OCI-LY3 (cell line): ENCODE measurements around the gene CDIP1.

ENCODE experiments used
- H2AFZ ChIP-seq: fragments of 200-600, 300-600 bp; shearing (Covaris generic); 2 replicates; pipeline ENCODE4 v1.6.0; 2014; ENCODE audit warnings: antibody characterized with exemption, low read depth, low read length
- H3K27ac ChIP-seq: fragments of 200-600, 300-600 bp; sonication (generic); 2 replicates; pipeline ENCODE4 v1.5.1; 2014; ENCODE audit warnings: mild to moderate bottlenecking, low read length, moderate library complexity, mixed read lengths
- H3K27me3 ChIP-seq: fragments of 200-600, 300-600 bp; sonication (generic); 2 replicates; pipeline ENCODE4 v1.6.1; 2014; ENCODE audit warnings: low read depth, low read length, mixed read lengths
- H3K36me3 ChIP-seq: fragments of 200-600, 300-600 bp; sonication (generic); replicated peaks from 2 replicates; pipeline ENCODE3; 2014; ENCODE audit warnings: low read depth, low read length, mixed read lengths
- H3K4me1 ChIP-seq: fragments of 300-600, 200-600 bp; sonication (generic); 2 replicates; pipeline ENCODE4 v1.6.1; 2014; ENCODE audit warnings: low read length, mixed read lengths
- H3K4me2 ChIP-seq: fragments of 200-600, 300-600 bp; sonication (generic); 2 replicates; pipeline ENCODE4 v1.6.1; 2014; ENCODE audit warnings: low read length, mixed read lengths
- H3K4me3 ChIP-seq: fragments of 300-600, 200-600 bp; sonication (generic); 2 replicates; pipeline ENCODE4 v1.5.1; 2014; ENCODE audit warnings: antibody characterized with exemption, mild to moderate bottlenecking, low read length, moderate library complexity
- H3K79me2 ChIP-seq: fragments of 300-600, 200-600 bp; shearing (Covaris generic); 2 replicates; pipeline ENCODE4 v1.6.1; 2014; ENCODE audit warnings: mild to moderate bottlenecking, low read length, mixed read lengths
- H3K9ac ChIP-seq: fragments of 300-600, 200-600 bp; shearing (Covaris generic); 2 replicates; pipeline ENCODE4 v1.6.0; 2014; ENCODE audit warnings: mild to moderate bottlenecking, low read length, moderate library complexity
- H3K9me3 ChIP-seq: fragments of 200-600, 300-600 bp; shearing (Covaris generic); 2 replicates; pipeline ENCODE4 v1.6.1; 2014; ENCODE audit warnings: low read length, mixed read lengths; ENCODE audit not compliant: insufficient read depth
- H4K20me1 ChIP-seq: fragments of 200-600, 300-600 bp; sonication (generic); 2 replicates; pipeline ENCODE4 v1.6.1; 2016; ENCODE audit warnings: low read length, mixed read lengths; ENCODE audit not compliant: insufficient read depth
- EZH2phosphoT487 ChIP-seq: fragments of 200-600 bp; shearing (Covaris generic); IDR thresholded peaks from 2 replicates; pipeline ENCODE4 v1.6.1; 2018; ENCODE audit warnings: antibody characterized with exemption, mixed run types, low read depth
- TF ChIP-seq, protein P1 (sequence below): fragments of 200-600, 300-600 bp; sonication (generic); IDR thresholded peaks from 2 replicates; pipeline ENCODE4 v1.5.1; 2014; ENCODE audit warnings: antibody characterized with exemption, low read length, low read depth

Gene CDIP1

DNA sequence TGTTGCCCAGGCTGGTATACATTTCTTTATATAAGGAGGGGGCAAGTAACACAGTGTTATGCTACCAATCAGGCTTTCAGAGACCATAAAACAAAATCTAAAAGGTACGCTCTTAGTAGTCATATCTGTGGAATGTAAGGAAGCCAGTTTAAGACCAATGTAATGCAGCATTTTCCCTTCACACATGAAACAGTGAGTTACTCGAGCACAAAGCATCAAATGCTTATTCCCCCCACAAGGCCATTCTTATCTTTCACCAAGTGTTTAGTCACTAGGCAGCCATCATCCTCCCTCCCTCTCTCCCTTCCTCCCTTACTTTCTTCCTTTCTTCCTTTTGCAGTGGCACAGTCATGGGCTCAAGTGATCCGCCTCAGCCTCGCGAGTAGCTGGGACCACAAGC is 49.5 kb downstream of the CDIP1 start:
- no peak overlapping the region for H2AFZ ChIP-seq
- H3K4me1 ChIP-seq = no peaks in the 10 kb centered on the region
- no peaks in the 10 kb centered on the region for H3K27me3 ChIP-seq
- H3K4me3 ChIP-seq = no peak overlapping the region
- peaks cover 6% of the 10 kb centered on the region for H3K79me2 ChIP-seq
- peaks cover 5% of the 10 kb centered on the region; the same call in 1 of the 2 replicates for H4K20me1 ChIP-seq
- H3K9me3 ChIP-seq = no peaks in the 10 kb centered on the region
- peaks cover 7% of the 10 kb centered on the region for H3K36me3 ChIP-seq
- H3K27ac ChIP-seq = no peak overlapping the region
- no peak overlapping the region for H3K4me2 ChIP-seq
- TF ChIP-seq, protein P1, sequence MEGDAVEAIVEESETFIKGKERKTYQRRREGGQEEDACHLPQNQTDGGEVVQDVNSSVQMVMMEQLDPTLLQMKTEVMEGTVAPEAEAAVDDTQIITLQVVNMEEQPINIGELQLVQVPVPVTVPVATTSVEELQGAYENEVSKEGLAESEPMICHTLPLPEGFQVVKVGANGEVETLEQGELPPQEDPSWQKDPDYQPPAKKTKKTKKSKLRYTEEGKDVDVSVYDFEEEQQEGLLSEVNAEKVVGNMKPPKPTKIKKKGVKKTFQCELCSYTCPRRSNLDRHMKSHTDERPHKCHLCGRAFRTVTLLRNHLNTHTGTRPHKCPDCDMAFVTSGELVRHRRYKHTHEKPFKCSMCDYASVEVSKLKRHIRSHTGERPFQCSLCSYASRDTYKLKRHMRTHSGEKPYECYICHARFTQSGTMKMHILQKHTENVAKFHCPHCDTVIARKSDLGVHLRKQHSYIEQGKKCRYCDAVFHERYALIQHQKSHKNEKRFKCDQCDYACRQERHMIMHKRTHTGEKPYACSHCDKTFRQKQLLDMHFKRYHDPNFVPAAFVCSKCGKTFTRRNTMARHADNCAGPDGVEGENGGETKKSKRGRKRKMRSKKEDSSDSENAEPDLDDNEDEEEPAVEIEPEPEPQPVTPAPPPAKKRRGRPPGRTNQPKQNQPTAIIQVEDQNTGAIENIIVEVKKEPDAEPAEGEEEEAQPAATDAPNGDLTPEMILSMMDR = no peak
- no peak for TF ChIP-seq EZH2phosphoT487
- no peak overlapping the region for H3K9ac ChIP-seq

DNA sequence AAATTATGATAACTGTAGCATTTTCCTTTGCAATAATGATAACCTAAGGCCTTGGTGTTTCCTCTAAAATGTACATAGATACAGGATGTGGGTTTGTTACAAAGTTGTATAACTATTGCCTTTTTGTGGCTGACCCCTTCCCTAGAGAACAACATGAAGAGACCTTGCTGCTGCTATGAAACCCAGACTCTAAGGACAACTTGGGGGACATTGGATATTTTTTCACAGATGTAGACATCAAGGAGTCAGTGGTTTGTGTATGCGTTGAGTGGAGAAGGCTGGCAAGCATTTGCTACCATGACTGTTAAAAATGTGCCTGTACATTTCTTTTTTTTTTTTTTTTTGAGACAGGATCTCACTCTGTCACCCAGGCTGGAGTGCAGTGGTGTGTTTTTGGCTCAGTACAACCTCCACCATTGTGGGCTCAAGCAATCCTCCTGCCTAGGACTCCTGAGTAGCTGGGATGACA is 50.0 kb downstream of the CDIP1 start:
- Histone ChIP-seq H3K36me3 (peaks cover 7% of the 10 kb centered on the region), H3K9ac (no peak overlapping the region), H3K79me2 (peaks cover 6% of the 10 kb centered on the region), H2AFZ (no peak overlapping the region), H3K27ac (no peak overlapping the region), H3K4me3 (no peak overlapping the region), H3K4me2 (no peak overlapping the region), H3K9me3 (no peaks in the 10 kb centered on the region), H4K20me1 (peaks cover 5% of the 10 kb centered on the region; the same call in 1 of the 2 replicates), H3K27me3 (no peaks in the 10 kb centered on the region), H3K4me1 (no peaks in the 10 kb centered on the region)
- TF ChIP-seq, protein P1 = no peak
- TF ChIP-seq EZH2phosphoT487 = no peak

DNA sequence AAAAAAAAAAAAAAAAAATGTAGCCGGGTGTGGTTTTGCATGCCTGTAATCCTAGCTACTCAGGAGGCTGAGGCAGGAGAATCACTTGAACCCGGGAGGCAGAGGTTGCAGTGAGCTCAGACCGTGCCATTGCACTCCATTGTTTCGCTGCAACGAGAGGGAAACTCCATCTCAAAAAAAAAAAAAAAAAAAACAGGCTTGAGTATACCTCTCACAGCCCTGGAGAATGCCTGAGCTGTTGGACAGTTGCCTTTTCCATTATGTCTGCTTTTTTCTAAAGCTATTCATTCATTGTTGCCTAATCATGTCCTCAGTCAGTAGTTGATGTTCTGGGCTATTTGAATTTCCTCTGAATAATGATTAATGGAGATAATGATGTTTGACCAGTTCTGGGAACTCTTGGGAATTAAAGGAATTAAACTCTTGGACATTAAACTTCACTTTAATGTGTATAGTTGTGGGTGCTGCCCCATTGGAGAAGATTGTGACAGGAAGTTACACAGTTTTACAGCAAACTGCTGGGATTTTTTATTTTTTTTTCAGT is 50.5 kb downstream of the CDIP1 start:
- Histone ChIP-seq H3K4me2 (no peak overlapping the region), H3K9me3 (no peaks in the 10 kb centered on the region), H3K79me2 (peaks cover 9% of the 10 kb centered on the region), H3K9ac (no peak overlapping the region), H3K36me3 (peaks cover 7% of the 10 kb centered on the region), H3K4me3 (no peak overlapping the region), H3K27ac (no peak overlapping the region), H3K4me1 (no peaks in the 10 kb centered on the region), H2AFZ (no peak overlapping the region), H3K27me3 (no peaks in the 10 kb centered on the region), H4K20me1 (0 out of 2 replicates have a peak, but pooled peaks cover 5% of the 10 kb centered on the region)
- TF ChIP-seq, protein P1 = no peak
- no peak for TF ChIP-seq EZH2phosphoT487

DNA sequence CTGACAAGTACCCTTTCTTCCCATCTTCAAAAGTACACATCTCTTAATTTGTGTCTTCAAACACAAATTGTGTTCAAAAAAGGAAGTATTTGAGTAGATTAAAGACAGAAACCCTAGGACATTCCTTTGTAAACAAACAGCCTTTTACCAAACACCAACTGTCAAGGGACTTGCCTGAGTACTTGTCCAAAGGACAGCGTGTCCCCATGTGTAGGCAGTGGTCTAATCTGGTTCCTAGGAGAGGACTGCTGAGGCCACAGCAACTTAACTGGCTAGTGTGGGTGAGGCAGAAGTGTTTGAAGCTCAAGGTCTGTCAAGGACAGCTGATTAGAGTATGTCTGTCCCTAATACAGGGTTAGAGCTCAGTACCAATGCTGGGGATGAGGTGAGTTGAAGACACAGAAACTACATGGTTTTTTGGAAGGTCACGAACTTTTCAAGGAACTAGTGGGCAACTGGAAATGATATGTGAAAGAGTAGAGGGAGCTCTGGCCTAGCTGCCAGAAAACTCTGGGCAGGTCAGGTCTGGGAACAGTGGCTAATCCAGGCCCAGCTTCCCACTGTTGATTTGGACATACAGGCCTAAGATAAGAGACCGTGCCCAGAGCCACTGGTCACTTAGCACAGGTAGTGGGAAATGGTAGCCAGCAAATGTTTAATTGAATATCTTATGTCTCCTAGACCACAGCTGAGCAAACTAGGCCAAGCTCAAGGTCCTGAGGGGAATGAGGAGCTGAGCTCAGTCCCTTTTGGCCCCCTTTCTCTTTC is 52.3 kb downstream of the CDIP1 start:
- peaks cover 7% of the 10 kb centered on the region for H3K36me3 ChIP-seq
- H3K4me1 ChIP-seq = no peaks in the 10 kb centered on the region
- no peak overlapping the region for H3K27ac ChIP-seq
- no peak for TF ChIP-seq EZH2phosphoT487
- TF ChIP-seq, protein P1 = no peak
- H2AFZ ChIP-seq = no peak overlapping the region
- H3K4me2 ChIP-seq = no peak overlapping the region
- peaks cover 10% of the 10 kb centered on the region; the same call in 1 of the 2 replicates for H4K20me1 ChIP-seq
- H3K4me3 ChIP-seq = no peak overlapping the region
- H3K9me3 ChIP-seq = no peaks in the 10 kb centered on the region
- H3K9ac ChIP-seq = no peak overlapping the region
- peaks cover 25% of the 10 kb centered on the region for H3K79me2 ChIP-seq
- no peaks in the 10 kb centered on the region for H3K27me3 ChIP-seq
